Measurements from ENCODE around the gene SLC22A5. TPM values are rescaled to one million over a fixed set of nuclear protein-coding genes. Genes with fewer than 3 reads are reported as not detected.

Gene SLC22A5
- total RNA-seq, 1 donor = 6.5 TPM

- no peak overlapping the region for H3K4me3 ChIP-seq (ENCODE audit: low read depth, low read length)
- TF ChIP-seq CTCF (IDR thresholded peaks at IDR 0.05; ENCODE audit: insufficient read depth, low read length) = no peak
- DNase-seq (ENCODE audit: low read depth) = no peak
These were observed 61.2 kb downstream of the SLC22A5 start for GRCh38 chr5:132430746-132431145.

GRCh38 chr5:132431632-132432031 lies 62.1 kb downstream of the SLC22A5 start:
- no peak for TF ChIP-seq CTCF (IDR thresholded peaks at IDR 0.05; ENCODE audit: insufficient read depth, low read length)
- no peak overlapping the region for H3K4me3 ChIP-seq (ENCODE audit: low read depth, low read length)
- no peak for DNase-seq (ENCODE audit: low read depth)

- no peak overlapping the region for H3K4me3 ChIP-seq (ENCODE audit: low read depth, low read length)
- DNase-seq (ENCODE audit: low read depth) = no peak
- no peak for TF ChIP-seq CTCF (IDR thresholded peaks at IDR 0.05; ENCODE audit: insufficient read depth, low read length)
These were observed 63.6 kb downstream of the SLC22A5 start for GRCh38 chr5:132433141-132433540.

- DNase-seq (ENCODE audit: low read depth) = no peak
- no peak for TF ChIP-seq CTCF (IDR thresholded peaks at IDR 0.05; ENCODE audit: insufficient read depth, low read length)
- H3K4me3 ChIP-seq (ENCODE audit: low read depth, low read length) = no peak overlapping the region
These were observed 65.1 kb downstream of the SLC22A5 start for GRCh38 chr5:132434416-132435286.

- DNase-seq (ENCODE audit: low read depth) = no peak
- TF ChIP-seq CTCF (IDR thresholded peaks at IDR 0.05; ENCODE audit: insufficient read depth, low read length) = no peak
- no peak overlapping the region for H3K4me3 ChIP-seq (ENCODE audit: low read depth, low read length)
These were observed 65.9 kb downstream of the SLC22A5 start for GRCh38 chr5:132435447-132435846.

GRCh38 chr5:132435886-132436285 lies 66.4 kb downstream of the SLC22A5 start:
- no peak overlapping the region for H3K4me3 ChIP-seq (ENCODE audit: low read depth, low read length)
- TF ChIP-seq CTCF (IDR thresholded peaks at IDR 0.05; ENCODE audit: insufficient read depth, low read length) = no peak
- DNase-seq (ENCODE audit: low read depth) = no peak

Data from fibroblast of the aortic adventitia (primary cell).